HEK293 (cell line): Measurements from ENCODE around the gene HS3ST3A1.
A peak's percentile ranks its signal among the peaks of the same experiment; 100 is the strongest.

ENCODE experiments used
- CTCF ChIA-PET: fragments of 350-600 bp; formaldehyde crosslinking; extraction: SDS; loops from one replicate; lab custom pipeline; 2021; ENCODE audit warnings: antibody characterized with exemption; lab: Yijun Ruan, JAX
- POLR2A ChIA-PET: fragments of 300-600 bp; formaldehyde crosslinking; extraction: SDS; loops from one replicate; lab custom pipeline; 2020; ENCODE audit warnings: antibody characterized with exemption, inconsistent platforms; lab: Yijun Ruan, JAX
- H3K27ac ChIP-seq: fragments of 200-500 bp; sonication (Bioruptor generic); 2 replicates; pipeline ENCODE4 v1.5.1; 2014; ENCODE audit warnings: low read depth, low read length, control low read depth, inconsistent platforms; ENCODE audit errors: extremely low read depth
- H3K36me3 ChIP-seq, 2 experiments: fragments of 200-500 bp in 1 of 2; sonication (Bioruptor generic) in 1 of 2; 1 replicate in 1 of 2; 2 replicates in 1 of 2; pipeline ENCODE4 v1.5.1; 2014 to 2017; ENCODE audit warnings: inconsistent platforms in 2 of 2, low read length in 2 of 2; ENCODE audit not compliant: control insufficient read depth in 2 of 2, insufficient read depth in 1 of 2
- H3K4me1 ChIP-seq: fragments of 200-500 bp; sonication (Bioruptor generic); 2 replicates; pipeline ENCODE4 v1.5.1; 2014; ENCODE audit warnings: mild to moderate bottlenecking, low read length, inconsistent platforms; ENCODE audit not compliant: control insufficient read depth, insufficient read depth
- H3K4me3 ChIP-seq: 2 replicates; pipeline ENCODE4 v1.5.1; 2011; ENCODE audit warnings: low read depth, mild to moderate bottlenecking, control low read depth, low read length, moderate library complexity
- H3K9me3 ChIP-seq: fragments of 200-500 bp; sonication (Bioruptor generic); 2 replicates; pipeline ENCODE4 v1.5.1; 2014; ENCODE audit warnings: low read depth, low read length, inconsistent platforms; ENCODE audit not compliant: control insufficient read depth, insufficient read depth
- FEZF1 ChIP-seq: fragments of 450-650 bp; formaldehyde crosslinking; IDR thresholded peaks from 2 replicates; pipeline ENCODE4 v1.5.1; 2016; ENCODE audit warnings: missing biosample characterization, missing genetic modification characterization
- ZBTB17 ChIP-seq: fragments of 450-650 bp; formaldehyde crosslinking; IDR thresholded peaks from 2 replicates; pipeline ENCODE4 v1.5.1; 2016; ENCODE audit warnings: missing biosample characterization, missing genetic modification characterization
- ZBTB20 ChIP-seq: fragments of 450-650 bp; formaldehyde crosslinking; IDR thresholded peaks from 2 replicates; pipeline ENCODE4 v1.5.1; 2016; ENCODE audit warnings: missing biosample characterization, missing genetic modification characterization
- ZNF10 ChIP-seq: fragments of 450-650 bp; formaldehyde crosslinking; IDR thresholded peaks from 2 replicates; pipeline ENCODE4 v1.5.1; 2017; ENCODE audit warnings: missing biosample characterization, missing genetic modification characterization
- ZNF175 ChIP-seq: fragments of 450-650 bp; formaldehyde crosslinking; IDR thresholded peaks from 2 replicates; pipeline ENCODE4 v1.5.1; 2016; ENCODE audit warnings: missing biosample characterization, missing genetic modification characterization
- ZNF239 ChIP-seq: fragments of 450-650 bp; formaldehyde crosslinking; IDR thresholded peaks from 2 replicates; pipeline ENCODE4 v1.5.1; 2016; ENCODE audit warnings: missing biosample characterization, missing genetic modification characterization
- ZNF311 ChIP-seq: fragments of 450-650 bp; formaldehyde crosslinking; IDR thresholded peaks from 2 replicates; pipeline ENCODE4 v1.5.1; 2017; ENCODE audit warnings: missing biosample characterization, missing genetic modification characterization, borderline replicate concordance
- ZNF488 ChIP-seq: fragments of 450-650 bp; formaldehyde crosslinking; IDR thresholded peaks from 2 replicates; pipeline ENCODE4 v1.5.1; 2016; ENCODE audit warnings: missing biosample characterization, missing genetic modification characterization
- ZNF514 ChIP-seq: fragments of 450-650 bp; formaldehyde crosslinking; IDR thresholded peaks from 2 replicates; pipeline ENCODE4 v1.5.1; 2016; ENCODE audit warnings: missing biosample characterization, missing genetic modification characterization
- ZNF585B ChIP-seq: fragments of 450-650 bp; formaldehyde crosslinking; IDR thresholded peaks from 2 replicates; pipeline ENCODE4 v1.5.1; 2016; ENCODE audit warnings: missing biosample characterization, missing genetic modification characterization
- ZNF660 ChIP-seq: fragments of 450-650 bp; IDR thresholded peaks from 2 replicates; pipeline ENCODE4 v1.5.1; 2018; ENCODE audit warnings: missing biosample characterization, mild to moderate bottlenecking, missing genetic modification characterization
- ZNF677 ChIP-seq: fragments of 450-650 bp; IDR thresholded peaks from 2 replicates; pipeline ENCODE4 v1.5.0; 2018; ENCODE audit warnings: missing biosample characterization, mild to moderate bottlenecking, missing genetic modification characterization, moderate library complexity
- TF ChIP-seq, protein P1 (sequence below): fragments of 450-650 bp; formaldehyde crosslinking; IDR thresholded peaks from 2 replicates; pipeline ENCODE4 v1.5.1; 2017; ENCODE audit warnings: missing biosample characterization, missing genetic modification characterization
- TF ChIP-seq, protein P2 (sequence below): fragments of 450-650 bp; formaldehyde crosslinking; IDR thresholded peaks from 2 replicates; pipeline ENCODE4 v1.5.1; 2016; ENCODE audit warnings: missing biosample characterization, missing genetic modification characterization
- TF ChIP-seq, protein P3 (sequence below): fragments of 450-650 bp; formaldehyde crosslinking; IDR thresholded peaks from 2 replicates; pipeline ENCODE4 v1.5.1; 2016; ENCODE audit warnings: missing biosample characterization, missing genetic modification characterization
- TF ChIP-seq, protein P4 (sequence below): fragments of 450-650 bp; formaldehyde crosslinking; IDR thresholded peaks from 2 replicates; pipeline ENCODE4 v1.5.1; 2016; ENCODE audit warnings: missing biosample characterization, missing genetic modification characterization
- TF ChIP-seq, protein P5 (sequence below): fragments of 450-650 bp; formaldehyde crosslinking; conservative IDR thresholded peaks from 2 replicates; pipeline ENCODE4 v1.5.1; 2016; ENCODE audit warnings: low read depth, missing biosample characterization, missing genetic modification characterization

Gene HS3ST3A1

DNA sequence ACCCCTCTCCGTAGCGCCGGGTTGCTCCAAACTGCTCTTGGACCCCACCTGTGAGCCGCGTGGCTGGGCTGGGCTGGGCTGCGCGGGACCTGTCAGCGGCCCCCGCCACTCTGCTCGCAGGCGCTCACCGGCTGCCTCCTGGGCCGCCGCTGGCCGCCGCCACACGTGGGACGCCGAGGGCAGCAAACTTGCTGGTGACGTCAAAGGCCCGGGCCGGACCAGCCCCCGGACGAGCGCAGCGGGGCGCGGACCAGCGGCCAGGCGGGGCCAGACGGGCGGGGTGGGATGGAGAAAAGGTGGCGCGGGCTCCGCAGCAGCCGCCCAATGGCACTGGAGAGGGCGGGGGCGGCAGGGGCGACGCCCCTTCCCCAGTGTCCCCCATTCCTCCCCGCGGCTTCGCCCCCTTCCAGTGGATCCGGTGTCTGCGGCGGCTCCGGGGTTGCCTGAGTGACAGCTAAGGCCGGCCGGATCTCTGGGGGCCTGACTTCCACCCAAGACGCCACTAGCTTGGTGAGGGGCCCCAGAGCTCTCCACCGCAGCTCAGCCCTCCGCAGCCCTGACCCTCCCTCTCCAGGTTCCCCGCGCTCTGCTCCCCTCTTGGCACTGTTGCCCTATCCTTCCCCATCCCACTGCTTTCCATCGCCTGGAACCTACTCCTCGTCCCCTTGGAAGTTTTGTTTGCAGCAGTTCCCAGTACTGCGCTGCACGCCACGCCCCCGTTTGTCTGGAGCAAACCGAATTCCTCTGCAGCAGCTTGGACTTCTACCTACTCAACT is at the start of gene HS3ST3A1 (continued):
- TF ChIP-seq ZBTB20 (tag by site-specific recombination) = peak; percentile 92
- peak; percentile 30 for TF ChIP-seq ZNF660 (tag by site-specific recombination)

- TF ChIP-seq ZNF677 (tag by site-specific recombination) (peak; percentile 98), ZNF311 (no peak), ZNF514 (no peak), ZNF10 (no peak), FEZF1 (tag by site-specific recombination) (peak; percentile 30; the same call in 1 of the 2 replicates)
- TF ChIP-seq, protein P1, sequence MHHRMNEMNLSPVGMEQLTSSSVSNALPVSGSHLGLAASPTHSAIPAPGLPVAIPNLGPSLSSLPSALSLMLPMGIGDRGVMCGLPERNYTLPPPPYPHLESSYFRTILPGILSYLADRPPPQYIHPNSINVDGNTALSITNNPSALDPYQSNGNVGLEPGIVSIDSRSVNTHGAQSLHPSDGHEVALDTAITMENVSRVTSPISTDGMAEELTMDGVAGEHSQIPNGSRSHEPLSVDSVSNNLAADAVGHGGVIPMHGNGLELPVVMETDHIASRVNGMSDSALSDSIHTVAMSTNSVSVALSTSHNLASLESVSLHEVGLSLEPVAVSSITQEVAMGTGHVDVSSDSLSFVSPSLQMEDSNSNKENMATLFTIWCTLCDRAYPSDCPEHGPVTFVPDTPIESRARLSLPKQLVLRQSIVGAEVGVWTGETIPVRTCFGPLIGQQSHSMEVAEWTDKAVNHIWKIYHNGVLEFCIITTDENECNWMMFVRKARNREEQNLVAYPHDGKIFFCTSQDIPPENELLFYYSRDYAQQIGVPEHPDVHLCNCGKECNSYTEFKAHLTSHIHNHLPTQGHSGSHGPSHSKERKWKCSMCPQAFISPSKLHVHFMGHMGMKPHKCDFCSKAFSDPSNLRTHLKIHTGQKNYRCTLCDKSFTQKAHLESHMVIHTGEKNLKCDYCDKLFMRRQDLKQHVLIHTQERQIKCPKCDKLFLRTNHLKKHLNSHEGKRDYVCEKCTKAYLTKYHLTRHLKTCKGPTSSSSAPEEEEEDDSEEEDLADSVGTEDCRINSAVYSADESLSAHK (tag by site-specific recombination) = no peak
- Histone ChIP-seq H3K27ac (no peak overlapping the region), H3K9me3 (no peaks in the 10 kb centered on the region; the same call in 1 of the 2 replicates), H3K36me3 (no peaks in the 10 kb centered on the region), H3K4me1 (no peaks in the 10 kb centered on the region), H3K4me3 (no peak overlapping the region)
- POLR2A ChIA-PET = no interaction called here
- CTCF ChIA-PET = interaction anchor here (0.8 to 1.1 kb wide), 2 partner anchors 12 to 209 kb away, joined by 3 to 4 read pairs; no protein-coding TSS in a partner anchor
Observed at GRCh38 chr17:13650096-13650675, 48.5 kb upstream of the HS3ST3A1 start.

DNA sequence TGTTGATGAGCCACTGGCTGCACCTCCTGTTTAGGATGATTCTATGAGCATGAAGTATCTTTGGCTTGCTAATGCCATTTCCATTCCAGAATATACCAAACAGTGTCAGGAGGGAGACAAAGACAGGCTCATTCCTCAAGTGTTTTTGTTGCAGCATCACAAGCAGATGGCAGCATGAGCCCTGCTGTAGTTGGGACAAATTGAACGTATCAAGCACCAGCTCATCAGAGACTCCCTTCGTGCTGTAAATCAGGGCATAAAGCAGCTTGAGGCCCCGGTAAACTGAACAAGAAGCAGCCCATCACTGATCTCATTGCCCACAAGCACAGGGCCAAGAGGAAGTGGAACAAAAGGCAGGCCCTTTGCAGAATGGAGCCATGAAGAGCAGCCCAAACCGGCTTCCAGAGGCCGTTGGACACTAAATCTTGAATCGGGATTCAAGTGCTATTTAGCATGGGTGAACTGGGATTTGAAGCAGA is 45.9 kb upstream of the HS3ST3A1 start:
- no peak overlapping the region for H3K4me3 ChIP-seq
- ChIA-PET CTCF (no interaction called here), POLR2A (no interaction called here)
- no peaks in the 10 kb centered on the region for H3K9me3 ChIP-seq
- no peaks in the 10 kb centered on the region for H3K36me3 ChIP-seq
- no peaks in the 10 kb centered on the region for H3K4me1 ChIP-seq
- no peak overlapping the region for H3K27ac ChIP-seq
- TF ChIP-seq ZNF175 (no peak), ZNF239 (tag by site-specific recombination) (no peak), ZNF488 (tag by site-specific recombination) (no peak), ZBTB17 (tag by site-specific recombination) (no peak), ZNF585B (tag by site-specific recombination) (no peak)
- TF ChIP-seq, protein P2, sequence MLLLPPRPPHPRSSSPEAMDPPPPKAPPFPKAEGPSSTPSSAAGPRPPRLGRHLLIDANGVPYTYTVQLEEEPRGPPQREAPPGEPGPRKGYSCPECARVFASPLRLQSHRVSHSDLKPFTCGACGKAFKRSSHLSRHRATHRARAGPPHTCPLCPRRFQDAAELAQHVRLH (tag by site-specific recombination) = no peak
- TF ChIP-seq, protein P3, sequence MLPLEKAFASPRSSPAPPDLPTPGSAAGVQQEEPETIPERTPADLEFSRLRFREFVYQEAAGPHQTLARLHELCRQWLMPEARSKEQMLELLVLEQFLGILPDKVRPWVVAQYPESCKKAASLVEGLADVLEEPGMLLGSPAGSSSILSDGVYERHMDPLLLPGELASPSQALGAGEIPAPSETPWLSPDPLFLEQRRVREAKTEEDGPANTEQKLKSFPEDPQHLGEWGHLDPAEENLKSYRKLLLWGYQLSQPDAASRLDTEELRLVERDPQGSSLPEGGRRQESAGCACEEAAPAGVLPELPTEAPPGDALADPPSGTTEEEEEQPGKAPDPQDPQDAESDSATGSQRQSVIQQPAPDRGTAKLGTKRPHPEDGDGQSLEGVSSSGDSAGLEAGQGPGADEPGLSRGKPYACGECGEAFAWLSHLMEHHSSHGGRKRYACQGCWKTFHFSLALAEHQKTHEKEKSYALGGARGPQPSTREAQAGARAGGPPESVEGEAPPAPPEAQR (tag by site-specific recombination) = no peak
- TF ChIP-seq, protein P4, sequence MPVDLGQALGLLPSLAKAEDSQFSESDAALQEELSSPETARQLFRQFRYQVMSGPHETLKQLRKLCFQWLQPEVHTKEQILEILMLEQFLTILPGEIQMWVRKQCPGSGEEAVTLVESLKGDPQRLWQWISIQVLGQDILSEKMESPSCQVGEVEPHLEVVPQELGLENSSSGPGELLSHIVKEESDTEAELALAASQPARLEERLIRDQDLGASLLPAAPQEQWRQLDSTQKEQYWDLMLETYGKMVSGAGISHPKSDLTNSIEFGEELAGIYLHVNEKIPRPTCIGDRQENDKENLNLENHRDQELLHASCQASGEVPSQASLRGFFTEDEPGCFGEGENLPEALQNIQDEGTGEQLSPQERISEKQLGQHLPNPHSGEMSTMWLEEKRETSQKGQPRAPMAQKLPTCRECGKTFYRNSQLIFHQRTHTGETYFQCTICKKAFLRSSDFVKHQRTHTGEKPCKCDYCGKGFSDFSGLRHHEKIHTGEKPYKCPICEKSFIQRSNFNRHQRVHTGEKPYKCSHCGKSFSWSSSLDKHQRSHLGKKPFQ (tag by site-specific recombination) = no peak
- TF ChIP-seq, protein P5, sequence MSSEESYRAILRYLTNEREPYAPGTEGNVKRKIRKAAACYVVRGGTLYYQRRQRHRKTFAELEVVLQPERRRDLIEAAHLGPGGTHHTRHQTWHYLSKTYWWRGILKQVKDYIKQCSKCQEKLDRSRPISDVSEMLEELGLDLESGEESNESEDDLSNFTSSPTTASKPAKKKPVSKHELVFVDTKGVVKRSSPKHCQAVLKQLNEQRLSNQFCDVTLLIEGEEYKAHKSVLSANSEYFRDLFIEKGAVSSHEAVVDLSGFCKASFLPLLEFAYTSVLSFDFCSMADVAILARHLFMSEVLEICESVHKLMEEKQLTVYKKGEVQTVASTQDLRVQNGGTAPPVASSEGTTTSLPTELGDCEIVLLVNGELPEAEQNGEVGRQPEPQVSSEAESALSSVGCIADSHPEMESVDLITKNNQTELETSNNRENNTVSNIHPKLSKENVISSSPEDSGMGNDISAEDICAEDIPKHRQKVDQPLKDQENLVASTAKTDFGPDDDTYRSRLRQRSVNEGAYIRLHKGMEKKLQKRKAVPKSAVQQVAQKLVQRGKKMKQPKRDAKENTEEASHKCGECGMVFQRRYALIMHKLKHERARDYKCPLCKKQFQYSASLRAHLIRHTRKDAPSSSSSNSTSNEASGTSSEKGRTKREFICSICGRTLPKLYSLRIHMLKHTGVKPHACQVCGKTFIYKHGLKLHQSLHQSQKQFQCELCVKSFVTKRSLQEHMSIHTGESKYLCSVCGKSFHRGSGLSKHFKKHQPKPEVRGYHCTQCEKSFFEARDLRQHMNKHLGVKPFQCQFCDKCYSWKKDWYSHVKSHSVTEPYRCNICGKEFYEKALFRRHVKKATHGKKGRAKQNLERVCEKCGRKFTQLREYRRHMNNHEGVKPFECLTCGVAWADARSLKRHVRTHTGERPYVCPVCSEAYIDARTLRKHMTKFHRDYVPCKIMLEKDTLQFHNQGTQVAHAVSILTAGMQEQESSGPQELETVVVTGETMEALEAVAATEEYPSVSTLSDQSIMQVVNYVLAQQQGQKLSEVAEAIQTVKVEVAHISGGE (tag by site-specific recombination) = no peak
